Measurements from ENCODE around the gene SSX5. TPM values are rescaled to one million over a fixed set of nuclear protein-coding genes. Genes with fewer than 3 reads are reported as not detected.
"Not testable (repeated sequence)": the region's sequence is repeated elsewhere in the genome, so short reads cannot be mapped to it uniquely, and the experiment has no call there.

The SSX5 gene, protein sequence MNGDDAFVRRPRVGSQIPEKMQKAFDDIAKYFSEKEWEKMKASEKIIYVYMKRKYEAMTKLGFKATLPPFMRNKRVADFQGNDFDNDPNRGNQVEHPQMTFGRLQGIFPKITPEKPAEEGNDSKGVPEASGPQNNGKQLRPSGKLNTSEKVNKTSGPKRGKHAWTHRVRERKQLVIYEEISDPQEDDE
- total RNA-seq = not detected

DNA sequence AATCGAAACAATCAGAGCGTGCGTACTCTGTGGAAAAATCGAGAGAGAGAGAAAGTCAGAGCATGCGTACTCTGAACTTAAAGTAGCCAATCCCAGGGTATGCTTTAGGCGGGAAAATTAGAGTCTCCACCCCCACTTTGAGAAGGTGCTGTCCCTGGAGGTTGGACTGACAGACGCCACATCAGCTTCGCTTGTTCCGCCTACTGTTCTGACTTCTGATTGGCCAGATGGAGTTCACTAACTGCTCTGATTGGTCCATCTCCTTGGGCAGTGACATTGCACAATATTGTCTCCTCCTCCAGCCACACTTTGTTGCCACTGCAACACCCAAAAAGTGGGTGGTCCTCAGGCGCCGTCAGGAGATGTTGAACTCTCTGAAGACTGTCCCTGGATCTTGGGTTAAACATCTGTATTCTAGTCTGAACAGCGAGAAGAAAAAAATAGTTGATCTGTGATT lies at the start of gene SSX5:
TSS of gene SSX5 (minus strand) at position 51 of the 457 bp plus-strand sequence. CDS start 1,437 bp downstream, outside the sequence.
- DNase-seq (ENCODE audit: low spot score) = no peak

DNA sequence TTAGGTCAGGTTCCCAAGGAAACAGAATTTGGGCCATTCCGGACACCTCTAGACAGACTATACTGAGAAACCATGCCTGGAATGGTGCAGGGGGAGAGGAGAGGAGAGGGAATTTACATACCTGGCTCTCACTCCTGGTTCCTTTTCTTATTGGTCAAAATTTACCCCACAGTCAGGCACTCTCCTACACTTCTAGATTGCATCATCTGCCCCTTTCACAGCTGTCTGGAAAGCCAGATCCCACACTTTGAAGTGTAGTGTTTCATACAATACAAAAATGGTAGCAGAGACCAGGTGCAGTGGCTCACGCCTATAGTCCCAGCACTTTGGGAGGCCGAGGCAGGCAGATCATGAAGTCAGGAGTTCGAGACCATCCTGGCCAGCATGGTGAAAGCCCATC lies 27.6 kb upstream of the SSX5 start:
- not testable (repeated sequence) for DNase-seq (ENCODE audit: low spot score)

DNA sequence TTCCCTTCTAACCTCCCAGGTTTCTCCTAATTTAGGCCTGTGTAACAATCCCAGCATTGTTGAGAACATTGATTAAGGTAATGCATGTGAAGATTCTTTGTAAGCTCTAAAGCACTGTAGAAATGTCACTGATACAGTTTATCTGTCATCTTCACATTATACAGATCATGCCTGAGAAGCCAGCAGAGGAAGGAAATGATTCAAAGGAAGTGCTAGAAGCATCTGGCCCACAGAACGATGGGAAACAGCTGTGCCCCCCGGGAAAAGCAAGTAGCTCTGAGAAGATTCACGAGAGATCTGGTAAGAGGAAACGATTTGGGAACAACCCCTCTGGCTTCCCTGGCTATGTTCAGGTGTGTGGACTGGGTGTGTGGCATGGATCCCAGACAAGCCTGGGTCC lies 17.7 kb upstream of the SSX5 start:
- not testable (repeated sequence) for DNase-seq (ENCODE audit: low spot score)

DNA sequence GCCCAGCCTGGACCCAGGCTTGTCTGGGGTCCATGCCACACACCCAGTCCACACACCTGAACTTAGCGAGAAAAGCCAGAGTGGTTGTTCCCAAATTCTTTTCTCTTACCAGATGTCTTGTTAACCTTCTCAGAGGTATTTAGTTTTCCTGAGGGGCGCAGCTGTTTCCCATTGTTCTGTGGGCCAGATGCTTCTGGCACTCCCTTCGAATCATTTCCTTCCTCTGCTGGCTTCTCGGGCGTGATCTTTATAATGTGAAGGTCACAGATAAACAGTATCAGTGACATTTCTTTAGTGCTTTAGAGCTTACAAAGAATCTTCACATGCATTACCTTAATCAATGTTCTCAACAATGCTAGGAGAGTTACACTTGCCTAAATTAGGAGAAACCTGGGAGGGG lies 6.6 kb downstream of the SSX5 start:
- DNase-seq (ENCODE audit: low spot score) = not testable (repeated sequence)

DNA sequence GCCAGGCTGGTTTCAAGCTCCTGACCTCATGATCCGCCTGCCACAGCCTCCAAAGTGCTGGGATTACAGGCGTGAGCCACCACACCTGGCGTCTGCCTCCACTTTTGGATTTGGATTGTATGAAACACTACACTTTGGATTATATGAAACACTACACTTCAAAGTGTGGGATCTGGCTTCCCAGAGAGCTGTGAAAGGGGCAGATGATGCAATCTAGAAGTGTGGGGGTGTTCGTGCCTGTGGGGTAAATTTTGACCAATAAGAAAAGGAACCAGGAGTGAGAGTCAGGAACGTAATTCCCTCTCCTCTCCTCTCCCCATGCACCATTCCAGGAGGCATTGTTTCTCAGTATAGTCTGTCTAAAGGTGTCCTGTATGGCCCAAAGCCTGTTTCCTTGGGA lies 14.7 kb downstream of the SSX5 start:
- DNase-seq (ENCODE audit: low spot score) = not testable (repeated sequence)

DNA sequence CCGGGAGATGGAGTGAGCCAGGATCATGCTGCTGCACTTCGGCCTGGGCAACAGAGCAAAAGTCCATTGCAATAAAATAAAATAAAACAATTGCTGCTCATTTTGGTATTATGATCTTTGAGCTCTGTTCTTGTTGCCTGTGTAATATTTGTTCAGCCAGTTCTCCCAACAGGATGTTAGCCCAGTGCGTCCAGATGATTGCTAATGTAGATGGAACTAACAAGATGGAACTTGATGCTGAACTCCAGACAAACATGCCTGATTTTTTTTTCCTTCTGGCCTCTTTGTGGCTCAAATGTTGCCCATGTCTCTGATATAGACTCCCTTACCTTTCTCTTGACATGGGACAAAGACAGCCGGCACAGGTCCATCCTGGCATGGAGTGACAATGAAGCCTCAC lies 15.8 kb downstream of the SSX5 start:
- no peak for DNase-seq (ENCODE audit: low spot score)

DNA sequence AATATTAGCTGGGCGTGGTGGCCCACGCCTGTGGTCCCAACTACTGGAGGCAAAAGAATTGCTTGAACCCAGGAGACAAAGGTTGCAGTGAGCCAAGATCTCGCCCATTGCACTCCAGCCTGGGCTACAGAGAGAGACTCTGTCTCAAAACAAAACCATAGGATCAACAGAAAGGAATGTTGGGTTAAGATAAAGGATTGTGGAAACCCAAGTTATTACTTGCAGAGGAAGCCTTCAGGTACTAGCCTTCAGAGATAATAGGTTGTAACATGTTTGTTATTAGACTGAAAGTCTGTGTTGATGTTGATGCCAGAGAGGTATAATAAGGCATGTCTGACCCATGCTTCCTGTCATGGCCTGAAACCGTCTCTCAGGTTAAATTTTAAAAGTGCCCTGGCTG lies 16.9 kb downstream of the SSX5 start:
- no peak for DNase-seq (ENCODE audit: low spot score)

DNA sequence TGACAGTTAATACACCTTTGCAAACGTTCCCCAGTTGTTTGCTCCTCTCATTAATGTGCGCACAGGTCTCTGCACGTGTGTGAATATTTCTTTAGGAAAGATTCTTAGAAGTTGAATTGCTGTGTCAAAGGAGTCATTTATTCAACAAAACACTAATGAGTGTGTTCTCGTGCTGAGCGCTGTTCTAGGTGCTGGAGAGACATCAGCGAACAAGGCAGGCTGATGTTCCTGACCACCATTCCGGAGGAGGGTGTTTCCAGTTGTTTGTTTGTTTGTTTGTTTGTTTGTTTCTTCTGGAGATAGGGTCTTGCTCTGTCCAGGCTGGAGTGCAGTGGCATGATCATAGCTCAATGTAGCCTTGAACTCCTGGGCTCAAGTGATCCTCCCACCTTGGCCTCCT lies 30.3 kb downstream of the SSX5 start:
- not testable (repeated sequence) for DNase-seq (ENCODE audit: low spot score)

DNA sequence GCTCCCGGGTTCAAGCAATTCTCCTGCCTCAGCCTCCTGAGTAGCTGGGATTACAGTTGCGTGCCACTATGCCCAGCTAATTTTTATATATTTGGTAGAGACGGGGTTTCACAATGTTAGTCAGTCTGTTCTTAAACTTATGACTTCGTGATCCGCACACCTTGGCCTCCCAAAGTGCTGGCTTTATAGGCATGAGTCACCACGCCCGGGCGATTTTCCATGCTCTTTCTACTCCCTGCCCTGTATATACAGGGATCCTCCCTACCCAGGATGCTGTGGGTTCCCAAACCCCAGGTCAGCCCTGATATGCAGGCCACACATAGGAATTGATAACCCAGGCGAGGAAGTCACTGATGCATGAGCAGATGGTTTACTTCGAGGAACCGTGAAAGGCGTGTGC lies 31.4 kb downstream of the SSX5 start:
- DNase-seq (ENCODE audit: low spot score) = no peak

DNA sequence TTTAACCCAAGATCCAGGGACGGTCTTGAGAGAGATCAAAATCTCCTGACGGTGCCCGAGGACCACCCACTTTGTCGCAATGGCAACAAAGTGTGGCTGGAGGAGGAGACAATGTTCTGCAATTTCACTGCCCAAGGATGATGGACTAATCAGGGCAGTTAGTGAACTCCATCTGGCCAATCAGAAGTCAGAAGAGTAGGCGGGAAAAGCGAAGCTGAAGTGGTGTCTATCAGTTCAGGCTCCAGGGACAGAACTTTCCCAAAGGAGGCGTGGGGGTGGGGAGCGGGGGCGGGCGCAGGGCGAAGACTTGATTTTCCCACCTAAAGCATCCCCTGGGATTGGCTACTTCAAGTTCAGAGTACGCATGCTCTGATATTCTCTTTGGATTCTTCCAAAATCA lies 40.6 kb downstream of the SSX5 start:
- no peak for DNase-seq (ENCODE audit: low spot score)

DNA sequence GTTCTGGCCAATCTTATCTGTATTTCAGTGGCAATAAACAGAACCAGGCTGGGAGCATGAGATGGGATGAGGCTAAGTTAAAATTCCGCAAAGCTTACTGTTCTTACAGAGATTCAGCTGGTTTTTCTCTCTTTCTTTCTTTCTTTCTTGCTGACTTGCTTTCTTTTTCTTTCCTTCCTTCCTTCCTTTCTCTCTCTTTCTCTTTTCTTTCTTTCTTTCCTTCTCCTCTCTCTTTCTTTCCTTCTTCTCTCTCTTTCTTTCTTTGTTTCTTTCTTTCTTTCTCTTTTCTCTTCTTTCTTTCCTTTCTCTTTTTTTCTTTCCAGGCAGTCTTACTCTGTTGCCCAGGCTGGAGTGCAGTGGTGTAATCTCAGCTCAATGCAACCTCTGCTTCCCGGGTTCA lies 41.8 kb downstream of the SSX5 start:
- DNase-seq (ENCODE audit: low spot score) = no peak

DNA sequence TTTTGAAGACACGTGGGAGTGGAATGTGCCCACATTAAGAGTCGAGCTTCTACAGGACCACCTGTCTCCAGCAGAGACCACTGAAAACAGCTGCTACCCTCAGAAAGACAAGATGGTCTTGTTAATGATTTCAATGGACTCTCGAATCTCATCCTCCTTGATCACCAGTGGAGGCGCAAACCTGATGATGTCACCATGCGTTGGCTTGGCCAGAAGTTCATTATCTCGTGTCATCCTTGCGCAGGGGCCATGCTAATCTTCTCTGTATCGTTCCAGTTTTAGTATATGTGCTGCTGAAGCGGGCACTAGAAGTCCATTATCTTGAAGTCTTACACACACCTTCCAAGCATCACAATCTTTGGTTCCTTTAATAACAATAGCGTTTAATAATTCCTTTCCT lies 42.8 kb downstream of the SSX5 start:
- no peak for DNase-seq (ENCODE audit: low spot score)

DNA sequence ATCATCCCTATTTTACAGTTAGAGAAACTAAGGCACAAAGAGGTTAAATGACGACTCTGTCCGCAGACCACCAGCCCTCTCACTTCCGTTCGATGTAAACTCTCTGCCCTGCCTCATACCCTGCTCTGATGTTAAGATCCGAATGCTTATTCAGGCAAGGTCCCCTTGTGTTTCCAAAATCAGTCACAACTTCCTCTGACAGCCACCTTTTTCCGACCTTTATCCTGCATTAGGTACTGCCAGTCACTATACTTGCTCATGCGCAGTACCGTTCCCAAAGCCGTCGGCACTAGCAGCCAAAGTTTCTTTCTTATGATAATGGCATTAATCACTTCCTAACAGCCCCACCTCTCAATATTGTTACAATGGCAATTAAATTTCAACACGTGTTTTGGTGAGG lies 53.9 kb downstream of the SSX5 start:
- DNase-seq (ENCODE audit: low spot score) = not testable (repeated sequence)

DNA sequence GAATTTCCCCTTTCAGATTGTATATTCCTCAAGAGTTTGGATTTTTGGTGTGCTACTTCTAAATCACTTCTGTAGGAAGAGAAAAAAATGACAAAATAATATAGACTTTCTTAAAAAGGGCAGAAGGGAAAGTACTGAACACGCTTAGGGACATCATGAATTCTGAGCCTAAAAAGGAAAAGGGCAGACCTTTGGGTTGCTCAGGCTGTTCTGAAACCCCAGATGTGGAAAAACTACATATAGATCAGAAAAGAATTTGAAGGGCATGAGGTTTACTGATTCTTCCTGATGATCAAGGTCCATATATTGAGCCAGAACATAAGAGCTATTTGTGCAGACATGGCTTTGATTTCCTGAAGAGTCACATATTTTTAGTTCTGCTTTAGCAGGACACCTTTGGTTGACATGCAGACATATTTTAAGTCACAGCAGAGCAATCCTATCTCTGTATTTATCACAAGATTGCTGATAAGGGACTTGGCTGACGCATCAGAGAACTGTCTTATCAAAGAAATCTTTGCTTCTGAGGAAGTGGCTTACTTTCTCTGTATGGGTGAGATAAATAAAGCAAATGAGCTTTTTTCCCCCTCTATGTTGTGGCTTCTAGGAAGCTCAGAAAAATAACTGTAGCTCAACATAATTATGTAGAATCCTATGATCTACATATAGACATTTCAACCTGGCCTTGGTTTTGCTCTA lies 54.6 kb downstream of the SSX5 start:
- not testable (repeated sequence) for DNase-seq (ENCODE audit: low spot score)

DNA sequence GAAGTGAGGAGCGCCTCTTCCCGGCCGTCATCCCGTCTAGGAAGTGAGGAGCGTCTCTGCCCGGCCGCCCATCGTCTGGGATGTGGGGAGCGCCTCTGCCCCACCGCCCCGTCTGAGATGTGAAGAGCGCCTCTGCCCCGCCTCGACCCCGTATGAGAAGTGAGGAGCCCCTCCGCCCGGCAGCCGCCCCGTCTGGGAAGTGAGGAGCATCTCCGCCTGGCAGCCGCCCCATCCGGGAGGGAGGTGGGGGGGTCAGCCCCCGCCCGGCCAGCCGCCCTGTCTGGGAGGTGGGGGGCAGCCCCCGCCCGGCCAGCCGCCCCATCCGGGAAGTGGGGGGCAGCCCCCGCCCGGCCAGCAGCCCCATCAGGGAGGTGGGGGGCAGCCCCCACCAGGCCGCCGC lies 57.5 kb downstream of the SSX5 start:
- DNase-seq (ENCODE audit: low spot score) = not testable (repeated sequence)

Other genes with a start within 250 kb of the SSX5 start
- gene ZNF182, start 192.8 kb downstream of the SSX5 start, total RNA-seq = 7.0 TPM
- not detected for gene SPACA5, start 189.8 kb downstream of the SSX5 start, total RNA-seq
- 5.4 TPM for gene ZNF630, start 125.2 kb downstream of the SSX5 start, total RNA-seq
- gene SPACA5B, start 66.2 kb downstream of the SSX5 start, total RNA-seq = not detected
- gene SSX1, start 58.6 kb upstream of the SSX5 start, total RNA-seq = not detected
- gene SSX3, start 159.9 kb upstream of the SSX5 start, total RNA-seq = not detected
- gene SSX4, start 186.7 kb upstream of the SSX5 start, total RNA-seq = not detected
- not detected for gene SSX4B, start 215.2 kb upstream of the SSX5 start, total RNA-seq